GM18520 (cell line): ENCODE measurements around the gene SDC3.

Experiments
- ATAC-seq: cut with Tn5 transposase; IDR thresholded peaks from one replicate; pipeline ENCODE4 v1.9.1; 2021; ENCODE audit not compliant: unreplicated experiment

The SDC3 gene

DNA sequence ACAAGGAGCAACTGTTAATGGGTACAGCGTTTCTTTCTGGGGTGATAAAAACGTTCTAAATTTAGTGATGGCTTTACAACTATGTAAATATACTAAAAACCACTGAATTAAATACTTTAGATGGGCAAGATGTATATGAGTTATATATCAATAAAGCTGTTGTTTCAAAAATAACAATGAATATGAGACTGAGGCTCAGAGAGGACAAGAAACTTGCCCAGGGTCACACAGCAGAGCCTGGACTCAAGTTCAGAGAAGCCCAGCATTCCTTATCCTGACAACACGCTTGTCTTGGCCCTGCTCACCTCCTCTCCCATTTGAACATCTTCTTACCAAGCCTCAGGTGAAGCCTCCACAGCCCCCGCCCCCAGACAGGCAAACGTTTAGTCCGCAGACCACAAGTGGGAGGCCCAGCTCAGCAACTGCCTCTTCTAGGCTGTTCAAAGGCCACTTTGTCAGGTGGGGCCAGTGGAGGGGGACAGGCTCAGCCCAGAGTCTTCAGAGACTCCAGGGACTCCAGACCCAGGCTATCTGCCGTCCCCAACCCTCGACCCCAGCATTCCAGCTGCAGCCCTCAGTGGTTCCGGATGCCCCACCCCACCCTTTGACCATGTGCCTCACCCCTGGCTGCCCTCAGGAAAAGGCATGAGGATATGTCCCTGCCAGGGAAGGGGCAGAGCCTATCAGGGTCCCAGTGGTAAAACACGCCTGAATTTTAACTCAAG lies 17.9 kb downstream of the SDC3 start:
- ATAC-seq = no peak

DNA sequence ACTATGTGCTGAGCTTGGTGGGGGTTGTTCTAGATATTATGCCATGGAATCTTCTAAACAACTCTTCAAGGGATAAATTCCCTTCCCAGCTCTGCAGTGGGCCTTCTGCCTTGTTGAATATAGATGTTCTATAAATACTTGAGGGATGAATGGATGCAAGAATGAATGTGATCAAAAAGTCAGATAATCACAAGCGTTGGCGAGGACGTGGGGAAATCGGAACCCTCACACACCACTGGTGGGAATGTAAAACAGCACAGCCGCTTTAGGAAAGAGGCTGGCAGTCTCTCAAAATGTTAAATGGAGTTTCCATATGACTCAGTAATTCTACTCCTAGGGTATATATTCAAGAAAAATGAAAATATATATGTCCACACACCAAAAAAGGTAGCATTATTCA lies 19.0 kb downstream of the SDC3 start:
- ATAC-seq = no peak

DNA sequence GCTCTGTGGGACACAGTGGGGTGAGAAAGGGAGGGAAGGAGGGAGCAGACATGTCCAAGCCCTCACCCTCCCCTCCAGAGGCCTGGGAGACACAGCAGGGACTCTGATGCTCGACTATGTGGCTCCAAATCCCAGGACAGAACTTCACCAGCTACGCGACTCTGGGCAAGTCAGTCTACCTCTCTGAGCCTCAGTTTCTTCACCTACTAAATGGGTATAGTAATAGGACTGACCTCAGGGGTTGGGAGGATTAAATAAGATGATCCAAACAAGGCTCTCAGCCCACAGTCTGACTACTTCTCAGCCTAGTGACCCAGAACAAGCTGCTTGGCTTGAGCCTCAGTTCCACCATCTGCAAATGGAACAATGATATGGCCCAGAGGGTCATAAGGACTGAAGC lies 19.6 kb downstream of the SDC3 start:
- ATAC-seq = no peak

DNA sequence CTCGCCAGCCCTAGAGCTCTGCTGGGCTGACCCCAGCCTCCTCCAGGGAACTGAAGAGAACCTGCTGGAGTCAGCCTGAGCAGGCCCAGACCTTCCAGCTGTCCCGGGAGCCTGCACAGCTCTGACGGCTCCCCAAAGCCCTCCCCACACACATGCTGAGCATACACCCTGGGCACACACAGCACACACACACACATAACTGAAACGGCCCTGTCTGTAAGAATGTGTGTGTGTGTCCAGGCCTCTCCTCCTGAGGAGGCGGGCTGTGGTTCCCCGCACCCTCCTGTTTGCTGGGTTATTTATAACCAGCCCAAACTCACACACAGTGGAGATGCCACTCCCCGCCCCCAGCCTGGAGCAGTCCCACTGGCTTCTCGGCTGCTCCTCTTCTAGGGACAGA lies 20.2 kb downstream of the SDC3 start:
- ATAC-seq = no peak

DNA sequence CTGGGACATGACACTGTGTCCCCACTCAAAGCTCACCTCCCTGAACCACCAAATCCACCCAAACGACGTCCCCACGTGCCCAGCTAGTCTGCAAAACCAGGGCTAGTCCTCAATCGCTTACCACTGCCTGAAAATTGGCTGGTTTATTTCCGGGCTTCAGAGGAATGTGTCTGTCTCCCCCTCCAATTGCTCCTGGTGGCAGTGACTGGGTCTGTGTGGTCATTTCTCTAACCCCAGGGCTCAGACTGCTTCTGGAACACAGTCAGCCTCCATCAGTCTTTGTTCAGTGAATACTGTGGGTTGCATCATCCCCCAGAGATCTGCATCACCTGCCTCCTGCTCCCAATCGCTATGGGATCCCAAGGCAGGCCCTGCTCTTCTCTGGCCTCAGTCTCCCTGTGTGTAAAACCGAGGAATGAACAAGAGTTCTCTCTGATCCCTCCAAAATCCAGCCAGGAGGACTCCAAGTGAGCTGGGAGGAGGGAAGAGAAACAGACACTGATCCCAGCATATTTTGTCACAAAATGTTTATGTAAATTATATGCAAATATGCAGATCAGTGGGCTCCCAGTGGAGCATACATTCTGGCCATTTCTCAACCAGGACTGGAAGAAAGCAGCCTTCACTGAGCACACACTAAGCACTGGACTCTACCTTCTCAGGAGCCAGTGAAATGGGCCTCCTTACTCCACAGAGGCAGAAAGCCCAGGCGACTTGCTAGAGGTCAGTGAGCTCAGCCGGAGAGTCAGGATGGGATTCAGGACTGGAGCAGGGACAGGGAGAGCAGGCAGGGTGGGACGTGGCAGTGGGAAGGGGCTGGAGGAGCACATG lies 20.9 kb downstream of the SDC3 start:
- ATAC-seq = no peak

DNA sequence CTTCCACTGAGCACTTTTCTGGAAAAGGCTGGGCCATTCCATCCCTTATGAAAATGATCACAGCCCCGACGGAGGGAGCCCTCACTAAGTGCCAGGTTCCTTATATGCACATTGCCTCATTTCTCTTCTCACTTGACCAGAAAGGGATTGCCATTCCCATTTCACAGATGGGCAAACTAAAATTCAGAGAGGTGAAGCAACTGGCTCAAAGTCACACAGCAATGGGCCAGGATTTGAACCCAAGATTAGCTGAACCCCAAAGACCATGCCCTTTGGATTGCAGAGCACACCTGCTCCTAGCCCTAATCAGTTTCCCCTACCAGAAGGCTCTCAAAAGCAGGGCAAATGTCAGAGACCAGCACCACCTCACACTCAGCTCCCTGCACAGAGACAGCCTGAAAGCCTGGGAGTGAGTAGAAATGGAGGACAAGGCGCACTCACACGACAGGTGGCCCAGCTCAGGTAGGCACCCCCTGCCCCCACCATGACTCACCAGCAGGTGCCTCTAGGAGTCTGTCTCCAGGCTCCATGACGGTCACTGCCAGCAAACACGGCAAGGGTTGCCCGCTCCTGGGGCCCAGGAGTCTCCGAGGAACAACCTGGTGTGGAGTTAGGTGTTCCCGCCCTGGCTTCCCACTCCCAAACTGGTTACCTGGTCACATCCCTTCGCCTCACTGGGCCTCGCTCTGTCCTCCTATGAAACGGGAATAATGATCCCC lies 21.7 kb downstream of the SDC3 start:
- no peak for ATAC-seq

DNA sequence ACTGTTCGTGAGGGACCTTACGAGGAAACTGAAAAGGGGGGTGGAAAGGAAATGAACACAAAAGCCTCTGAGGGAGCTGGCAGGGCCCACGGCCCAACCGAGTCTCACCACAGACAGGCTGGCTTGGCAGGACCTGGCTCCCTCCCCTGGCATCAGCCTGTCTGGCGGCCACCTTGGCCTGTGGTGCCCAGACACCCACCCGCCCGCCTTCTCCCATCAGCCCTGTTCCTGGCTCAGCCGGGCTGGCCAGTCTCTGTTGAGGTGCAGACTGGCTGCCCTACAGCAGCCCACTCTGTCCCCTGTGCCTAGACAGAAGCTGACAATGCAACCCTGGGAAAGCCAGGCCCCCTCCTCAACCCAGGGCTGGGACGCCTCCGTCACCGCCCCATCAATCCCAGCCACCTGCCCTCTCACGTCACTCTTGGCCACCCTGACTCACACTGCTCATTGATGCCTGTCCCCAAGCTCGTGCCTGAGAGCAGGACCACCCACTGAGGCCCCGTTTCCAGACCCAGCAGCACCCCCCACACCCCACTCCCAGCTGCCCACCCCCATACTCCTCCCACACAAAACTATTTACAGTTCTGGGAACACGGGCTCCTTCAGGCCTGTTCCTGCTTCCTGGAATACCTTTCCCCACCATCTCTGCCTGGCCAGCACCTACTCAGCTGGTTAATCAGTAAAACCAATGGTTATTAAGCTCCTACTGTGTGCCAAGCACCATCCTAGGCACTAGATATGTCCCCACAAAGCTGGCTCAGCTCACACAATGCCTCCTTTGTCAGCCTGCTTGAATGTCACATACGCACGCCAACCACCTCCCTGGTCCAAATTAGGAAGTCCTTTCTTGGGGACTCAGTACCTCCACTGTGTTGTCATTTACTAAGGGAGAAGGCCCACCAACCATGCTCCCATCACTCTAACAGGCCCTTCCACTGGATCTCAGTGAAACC lies 22.7 kb downstream of the SDC3 start:
- ATAC-seq = no peak

DNA sequence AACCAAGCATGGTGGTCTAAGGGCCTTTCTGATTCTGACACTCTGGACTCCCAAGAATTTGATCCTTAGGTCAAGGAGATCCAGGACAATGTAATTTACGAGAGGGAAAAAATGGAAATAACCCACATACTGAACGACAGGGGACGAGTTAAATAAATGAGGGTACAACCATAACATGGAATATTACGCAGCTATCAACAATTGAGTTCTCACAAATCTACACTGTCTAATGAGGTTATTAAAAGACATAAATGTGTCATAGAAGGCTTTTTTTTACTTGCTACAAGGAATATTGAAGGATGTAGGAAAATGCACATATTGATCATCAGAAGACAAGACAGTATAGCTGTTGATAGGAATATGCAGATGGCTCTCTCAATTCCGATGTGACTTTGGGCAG lies 23.8 kb downstream of the SDC3 start:
- no peak for ATAC-seq

DNA sequence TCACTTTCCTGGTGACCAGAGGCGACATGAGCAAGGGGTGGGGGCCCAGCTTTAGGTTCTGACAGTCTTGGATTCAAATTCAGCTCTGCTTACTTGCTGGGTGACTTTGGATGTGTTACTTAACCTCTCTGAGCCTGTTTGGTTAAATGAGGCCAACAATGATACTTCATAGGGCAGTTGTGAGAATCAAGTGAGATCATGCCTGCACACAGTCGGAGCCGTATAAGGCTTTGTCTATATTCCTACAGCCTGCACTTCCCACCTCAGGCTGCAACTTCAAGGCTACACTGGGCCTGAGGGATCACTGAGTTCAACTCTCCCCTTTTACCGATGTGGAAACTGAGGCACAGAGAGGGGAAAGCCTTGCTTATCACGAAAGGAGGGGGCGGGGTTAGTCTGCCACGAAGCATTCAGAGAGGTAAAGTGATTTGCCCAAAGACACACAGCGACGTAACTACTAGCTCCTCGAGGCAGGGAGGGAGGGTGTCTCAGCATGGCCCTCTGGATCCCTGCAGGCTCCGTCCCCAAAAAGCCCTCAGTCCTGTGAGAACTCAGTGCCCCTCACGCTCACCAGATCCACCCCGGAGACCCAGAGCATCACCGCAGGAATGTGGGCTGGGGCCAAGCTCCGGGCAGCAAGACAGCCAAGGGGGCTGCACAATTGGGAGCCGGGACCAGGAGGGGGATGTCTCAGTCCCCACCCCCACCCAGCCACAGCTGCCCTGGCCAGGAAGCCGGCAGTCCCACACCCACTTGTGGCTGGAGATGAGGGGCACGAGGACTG lies 25.0 kb downstream of the SDC3 start:
- ATAC-seq = no peak

DNA sequence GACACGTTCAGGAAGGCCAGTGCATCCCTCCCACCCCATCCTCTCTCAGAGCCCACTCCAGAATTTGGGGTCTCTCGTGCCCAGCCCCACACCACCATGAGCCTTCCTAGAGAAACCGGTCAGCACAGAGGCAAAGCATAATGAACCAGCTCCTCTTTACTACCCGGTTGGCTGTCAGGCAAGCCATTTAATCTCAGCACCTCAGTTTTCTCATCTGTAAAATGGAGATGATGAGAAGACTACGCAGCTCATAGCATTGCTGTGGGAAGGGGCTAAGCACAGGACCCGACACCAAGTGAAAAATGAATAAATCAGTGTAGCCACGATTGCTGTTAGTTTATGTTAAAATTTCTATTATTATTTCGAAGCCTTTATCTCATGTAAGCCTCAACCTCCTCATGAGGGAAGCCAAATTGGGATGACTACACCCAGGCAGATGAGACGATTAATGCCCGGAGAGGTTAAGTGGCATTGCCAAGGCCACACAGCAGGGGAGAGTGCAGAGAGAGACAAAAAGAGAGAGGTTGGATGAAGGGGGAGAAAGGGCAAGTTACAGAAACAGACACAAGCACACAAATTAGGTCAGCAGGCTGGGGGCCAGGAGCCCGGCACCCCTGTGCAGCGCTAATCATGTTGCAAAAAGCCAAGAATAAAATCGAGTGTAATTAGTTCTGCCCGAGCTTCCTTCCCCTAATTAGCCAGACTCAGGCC lies 25.7 kb downstream of the SDC3 start:
- ATAC-seq = no peak

DNA sequence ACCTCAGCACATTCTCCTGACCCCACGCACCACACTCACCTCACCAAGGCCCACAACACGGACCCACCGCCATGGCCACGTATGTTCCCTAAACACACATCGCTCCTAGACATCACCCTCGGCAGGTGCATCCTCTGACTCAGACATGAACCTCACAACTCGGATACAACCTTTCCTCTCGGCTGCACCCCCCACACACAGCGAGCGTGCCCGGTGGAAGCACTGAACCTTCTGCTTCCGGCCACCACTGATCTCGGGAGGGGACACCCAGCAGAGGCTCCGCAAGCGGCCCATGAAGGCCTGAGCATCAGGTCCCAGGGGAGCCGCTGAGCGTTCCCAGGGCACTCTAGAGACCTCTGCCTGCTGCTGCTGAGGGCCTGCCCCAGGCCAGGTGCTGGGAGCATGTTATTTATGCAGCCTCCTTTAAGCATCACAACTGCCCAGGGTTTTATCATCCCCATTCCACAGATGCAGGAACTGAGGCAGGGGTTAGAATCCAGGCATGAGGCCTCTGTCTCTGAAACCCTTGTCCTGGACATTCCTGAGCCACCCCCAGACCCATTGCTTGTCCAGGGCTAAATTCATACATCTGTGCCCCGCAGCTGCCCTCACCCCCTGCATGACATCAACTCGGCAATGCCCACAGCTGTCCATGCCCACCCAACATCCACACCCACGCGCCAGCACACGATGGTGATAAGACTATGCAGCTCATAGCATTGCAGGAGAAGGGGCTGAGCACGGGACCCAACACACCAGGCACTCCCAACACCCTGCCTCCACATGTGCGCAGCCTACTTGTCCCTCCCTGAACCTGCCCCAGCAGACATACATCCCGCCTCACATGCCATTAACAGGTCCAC lies 27.0 kb downstream of the SDC3 start:
- peak; percentile 79 for ATAC-seq

DNA sequence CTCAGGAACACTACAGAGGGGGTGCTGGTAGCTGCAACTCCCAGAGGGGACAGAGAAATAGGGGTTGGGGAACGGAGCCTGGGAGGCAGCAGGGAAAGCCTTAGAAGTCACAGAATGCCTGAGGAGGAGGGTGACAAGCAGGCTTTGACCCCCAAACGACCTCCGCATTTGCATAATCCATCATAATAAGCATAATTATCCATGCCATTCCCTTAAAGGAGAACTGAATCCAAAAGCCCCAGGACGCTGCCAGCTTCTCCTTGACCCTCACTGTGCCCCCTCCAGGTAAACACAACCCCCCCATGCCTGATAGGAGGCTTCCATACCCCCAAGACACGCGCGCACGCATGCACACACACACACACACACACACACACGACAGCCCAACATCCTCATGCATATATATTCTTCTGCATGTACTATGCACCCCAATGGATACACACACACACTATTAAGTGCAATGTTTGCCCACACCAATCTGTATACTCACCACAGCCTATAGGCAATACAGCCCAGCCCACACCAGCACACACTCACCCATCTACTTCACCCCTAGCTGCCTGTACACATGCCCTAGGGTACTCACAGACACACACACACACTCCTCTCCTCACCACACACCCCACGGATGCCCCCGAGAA lies 27.8 kb downstream of the SDC3 start:
- no peak for ATAC-seq

DNA sequence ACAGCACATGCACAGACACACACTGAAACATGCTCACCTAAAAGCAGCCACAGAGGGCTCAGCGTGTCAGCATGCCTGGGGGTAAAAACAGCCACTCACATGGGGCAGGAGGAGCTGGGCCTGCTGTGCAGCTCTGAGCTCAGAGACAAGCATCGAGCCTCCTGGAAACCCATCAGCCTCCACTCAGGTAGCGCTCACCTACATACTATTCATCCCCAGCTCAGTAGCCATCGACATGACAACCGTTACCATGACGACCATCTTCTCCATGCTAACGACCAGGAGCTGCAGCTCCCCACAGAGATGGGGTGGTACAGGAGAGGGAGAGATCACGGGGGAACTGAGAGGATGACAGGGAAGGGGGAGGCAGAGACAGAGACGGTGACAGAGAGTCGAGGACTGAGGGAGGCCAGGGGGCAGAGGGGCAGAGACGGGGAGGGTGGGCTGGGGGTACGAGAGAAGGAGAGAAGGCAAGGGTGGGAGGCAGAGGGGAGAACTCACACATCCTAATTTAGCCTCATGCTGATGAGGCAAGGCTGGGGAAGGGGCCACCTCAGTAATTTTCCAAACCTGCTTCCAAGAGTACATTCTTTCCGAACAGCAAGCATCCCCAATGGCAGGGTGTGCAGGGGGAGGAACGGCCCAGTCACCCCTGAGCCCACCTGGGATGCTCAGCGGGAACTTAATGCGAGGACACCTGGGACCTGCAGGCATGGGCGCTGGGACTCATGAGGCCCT lies 28.4 kb downstream of the SDC3 start:
- no peak for ATAC-seq

DNA sequence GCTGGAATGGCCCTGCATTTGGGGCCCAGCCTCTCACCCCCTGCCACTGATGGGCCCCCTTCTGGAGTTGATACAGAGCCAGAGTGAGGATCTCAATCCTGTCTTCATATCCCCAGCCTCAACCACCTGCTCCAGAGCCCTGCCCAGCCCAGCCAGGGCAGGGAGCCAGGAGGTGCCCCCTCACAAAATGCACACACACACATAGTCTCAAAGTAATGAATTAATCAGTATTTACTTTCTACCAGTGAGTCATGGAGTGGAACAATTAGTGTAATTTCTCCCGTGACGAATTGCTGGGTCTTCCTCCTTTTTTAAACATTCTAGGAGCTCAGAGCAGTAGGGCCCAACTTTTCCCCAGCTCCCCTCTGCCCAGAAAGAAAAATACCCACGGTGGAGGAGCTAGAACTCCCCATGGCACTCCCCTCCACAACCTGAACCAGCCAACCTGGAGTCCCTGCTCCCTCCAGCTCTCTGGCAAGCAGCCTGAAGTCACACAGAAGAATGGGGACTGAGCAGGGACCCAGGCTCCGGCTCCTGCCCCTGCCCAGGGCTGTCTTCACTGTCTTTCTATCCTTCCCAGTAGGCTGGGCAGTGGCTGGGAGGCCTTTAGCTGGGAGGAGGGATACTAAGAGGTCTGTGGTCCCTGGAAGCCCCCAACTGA lies 29.3 kb downstream of the SDC3 start:
- ATAC-seq = no peak

DNA sequence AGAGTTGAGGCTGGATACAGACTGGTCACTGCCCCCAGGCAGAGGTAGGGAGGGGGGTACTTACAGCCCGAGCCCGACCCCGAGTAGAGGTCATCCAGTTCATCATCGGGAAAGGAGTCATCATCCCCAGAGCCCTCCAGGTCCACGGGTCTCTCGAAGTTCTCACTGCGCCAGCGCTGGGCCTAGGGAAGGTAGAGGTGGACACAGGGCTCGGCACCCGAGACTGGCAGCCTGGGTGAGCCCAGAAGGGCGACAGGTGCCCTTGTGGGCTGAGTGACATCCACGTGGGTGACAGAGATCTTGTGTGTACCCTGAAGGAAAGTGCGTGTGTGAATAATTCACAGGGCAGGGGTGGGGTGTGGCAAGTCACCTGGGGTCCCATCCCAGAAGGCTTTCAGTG lies 30.0 kb downstream of the SDC3 start:
- no peak for ATAC-seq

DNA sequence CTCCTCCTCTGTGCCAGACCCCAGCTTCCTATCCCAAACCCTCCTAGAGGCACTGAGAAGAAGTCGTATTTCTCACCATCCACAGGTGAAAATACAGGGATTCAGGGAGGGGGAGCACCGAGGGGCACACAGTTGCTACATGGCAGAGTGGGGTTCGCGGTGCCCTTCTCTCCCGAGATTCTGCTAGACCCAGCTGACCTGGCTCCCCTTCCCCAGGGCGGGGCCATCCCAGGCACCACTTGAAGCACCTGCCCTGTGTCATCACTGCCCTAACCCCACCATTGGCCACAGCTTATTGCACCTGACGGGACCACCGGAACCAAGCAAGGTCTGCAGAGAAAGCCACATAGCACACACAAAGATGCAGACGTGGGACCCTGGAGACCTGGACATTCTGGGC lies 30.5 kb downstream of the SDC3 start:
- ATAC-seq = no peak
